ENCODE measurements around the gene PDSS2.

The PDSS2 gene

GRCh38 chr6:107470364-107470763, 11.0 kb upstream of the PDSS2 start:
- H3K9ac ChIP-seq (ENCODE audit: low read length), result no peak overlapping the region
- H3K4me2 ChIP-seq (ENCODE audit: low read length), result no peak overlapping the region
- no peak overlapping the region for H3K27ac ChIP-seq (ENCODE audit: low read length)
- H3K36me3 ChIP-seq (replicated peaks; ENCODE audit: low read depth, low read length), result no peaks in the 10 kb centered on the region
- no peaks in the 10 kb centered on the region for H3K9me3 ChIP-seq (ENCODE audit: insufficient read depth, low read length)
- no peak overlapping the region for H3K4me3 ChIP-seq (ENCODE audit: low read length)
- no peaks in the 10 kb centered on the region for H3K27me3 ChIP-seq (ENCODE audit: low read depth, low read length)
- no peaks in the 10 kb centered on the region for H4K20me1 ChIP-seq (ENCODE audit: insufficient read depth, low read length)
- no peak overlapping the region for H2AFZ ChIP-seq (ENCODE audit: low read depth, low read length)
- H3K4me1 ChIP-seq (ENCODE audit: low read length), result no peaks in the 10 kb centered on the region
- H3K79me2 ChIP-seq (ENCODE audit: low read length), result no peaks in the 10 kb centered on the region
- TF ChIP-seq EZH2phosphoT487 (IDR thresholded peaks at IDR 0.05; ENCODE audit: low read depth), result no peak
- TF ChIP-seq CTCF (IDR thresholded peaks at IDR 0.05; ENCODE audit: low read depth, low read length), result no peak

- Histone ChIP-seq H3K27me3 (ENCODE audit: low read depth, low read length) (no peaks in the 10 kb centered on the region), H3K36me3 (replicated peaks; ENCODE audit: low read depth, low read length) (no peaks in the 10 kb centered on the region), H3K27ac (ENCODE audit: low read length) (no peak overlapping the region), H3K4me1 (ENCODE audit: low read length) (peaks cover 4% of the 10 kb centered on the region), H3K4me2 (ENCODE audit: low read length) (no peak overlapping the region), H4K20me1 (ENCODE audit: insufficient read depth, low read length) (no peaks in the 10 kb centered on the region), H3K9me3 (ENCODE audit: insufficient read depth, low read length) (no peaks in the 10 kb centered on the region), H3K4me3 (ENCODE audit: low read length) (no peak overlapping the region), H3K9ac (ENCODE audit: low read length) (no peak overlapping the region), H3K79me2 (ENCODE audit: low read length) (no peaks in the 10 kb centered on the region), H2AFZ (ENCODE audit: low read depth, low read length) (no peak overlapping the region)
- no peak for TF ChIP-seq EZH2phosphoT487 (IDR thresholded peaks at IDR 0.05; ENCODE audit: low read depth)
- TF ChIP-seq CTCF (IDR thresholded peaks at IDR 0.05; ENCODE audit: low read depth, low read length), result no peak
These were observed 6.7 kb upstream of the PDSS2 start for GRCh38 chr6:107466062-107466461.

- Histone ChIP-seq H2AFZ (ENCODE audit: low read depth, low read length) (peak overlapping the region; percentile 47), H3K4me2 (ENCODE audit: low read length) (peak overlapping the region; percentile 76), H3K27ac (ENCODE audit: low read length) (peak overlapping the region; percentile 89), H3K9me3 (ENCODE audit: insufficient read depth, low read length) (no peaks in the 10 kb centered on the region), H3K36me3 (replicated peaks; ENCODE audit: low read depth, low read length) (peaks cover 12% of the 10 kb centered on the region), H3K4me3 (ENCODE audit: low read length) (peak overlapping the region; percentile 96), H3K79me2 (ENCODE audit: low read length) (peaks cover 18% of the 10 kb centered on the region), H3K9ac (ENCODE audit: low read length) (peak overlapping the region; percentile 88), H3K27me3 (ENCODE audit: low read depth, low read length) (no peaks in the 10 kb centered on the region), H4K20me1 (ENCODE audit: insufficient read depth, low read length) (no peaks in the 10 kb centered on the region), H3K4me1 (ENCODE audit: low read length) (peaks cover 8% of the 10 kb centered on the region)
- TF ChIP-seq EZH2phosphoT487 (IDR thresholded peaks at IDR 0.05; ENCODE audit: low read depth) (no peak), CTCF (IDR thresholded peaks at IDR 0.05; ENCODE audit: low read depth, low read length) (no peak)
These were observed 793 bp upstream of the PDSS2 start for GRCh38 chr6:107460083-107460631.

- Histone ChIP-seq H3K27me3 (ENCODE audit: low read depth, low read length) (no peaks in the 10 kb centered on the region), H3K4me3 (ENCODE audit: low read length) (peak overlapping the region; percentile 96), H3K4me2 (ENCODE audit: low read length) (peak overlapping the region; percentile 85), H3K9ac (ENCODE audit: low read length) (peak overlapping the region; percentile 88), H2AFZ (ENCODE audit: low read depth, low read length) (peak overlapping the region; percentile 51), H4K20me1 (ENCODE audit: insufficient read depth, low read length) (no peaks in the 10 kb centered on the region), H3K36me3 (replicated peaks; ENCODE audit: low read depth, low read length) (peaks cover 17% of the 10 kb centered on the region), H3K27ac (ENCODE audit: low read length) (peak overlapping the region; percentile 89), H3K9me3 (ENCODE audit: insufficient read depth, low read length) (no peaks in the 10 kb centered on the region), H3K79me2 (ENCODE audit: low read length) (peaks cover 21% of the 10 kb centered on the region), H3K4me1 (ENCODE audit: low read length) (peaks cover 8% of the 10 kb centered on the region)
- no peak for TF ChIP-seq CTCF (IDR thresholded peaks at IDR 0.05; ENCODE audit: low read depth, low read length)
- no peak for TF ChIP-seq EZH2phosphoT487 (IDR thresholded peaks at IDR 0.05; ENCODE audit: low read depth)
These were observed 587 bp downstream of the PDSS2 start for GRCh38 chr6:107458672-107459282.
